Brain microvascular endothelial cell (primary cell): ENCODE results near the gene ATP7B.

ENCODE experiments used
- DNase-seq: peaks from one replicate; pipeline ENCODE4 v3.0.0-alpha.2; 2020
- H3K27ac ChIP-seq: fragments of 250-450 bp; sonication (Bioruptor Pico); 2 replicates; pipeline ENCODE4 v1.5.1; 2020; ENCODE audit warnings: mild to moderate bottlenecking, moderate library complexity
- H3K27me3 ChIP-seq: fragments of 250-450 bp; sonication (Bioruptor Pico); replicated peaks from 2 replicates; pipeline ENCODE4 v1.5.1; 2020; ENCODE audit warnings: mild to moderate bottlenecking
- H3K36me3 ChIP-seq: fragments of 250-450 bp; sonication (Bioruptor Pico); replicated peaks from 2 replicates; pipeline ENCODE4 v1.5.1; 2020; ENCODE audit warnings: mild to moderate bottlenecking
- H3K4me3 ChIP-seq: 2 replicates; pipeline ENCODE4 v1.5.1; 2011; ENCODE audit warnings: low read depth, mild to moderate bottlenecking, control low read depth, low read length, moderate library complexity
- CTCF ChIP-seq: IDR thresholded peaks from 2 replicates; pipeline ENCODE4 v1.5.1; 2011; ENCODE audit warnings: low read depth, mild to moderate bottlenecking, moderate library complexity, low read length, control low read depth, inconsistent platforms; ENCODE audit errors: missing control alignments
- in situ Hi-C: cut with HindIII; loops from 2 replicates; pipeline ENCODE4 v1.10.0; 2017; ENCODE audit warnings: low sequenced_read_pairs, low pct_ligation_motif_present

Gene ATP7B

GRCh38 chr13:51920267-51920666 lies 91.0 kb downstream of the ATP7B start:
- no peak for TF ChIP-seq CTCF
- no peak for DNase-seq
- Histone ChIP-seq H3K4me3 (no peak overlapping the region), H3K36me3 (no peaks in the 10 kb centered on the region), H3K27me3 (no peaks in the 10 kb centered on the region), H3K27ac (no peak overlapping the region)
- in situ Hi-C loops: no loop called here

GRCh38 chr13:51919531-51919930 lies 91.7 kb downstream of the ATP7B start:
- TF ChIP-seq CTCF: no peak
- no peak overlapping the region for H3K4me3 ChIP-seq
- in situ Hi-C loops: no loop called here
- no peak overlapping the region for H3K27ac ChIP-seq
- DNase-seq: no peak
- no peaks in the 10 kb centered on the region for H3K36me3 ChIP-seq
- no peaks in the 10 kb centered on the region for H3K27me3 ChIP-seq

- TF ChIP-seq CTCF: no peak
- Histone ChIP-seq H3K27ac (no peak overlapping the region), H3K27me3 (no peaks in the 10 kb centered on the region), H3K36me3 (no peaks in the 10 kb centered on the region), H3K4me3 (no peak overlapping the region)
- no peak for DNase-seq
- in situ Hi-C loops: no loop called here
Observed at GRCh38 chr13:51916962-51917361, 94.3 kb downstream of the ATP7B start.

- DNase-seq: no peak
- no peak overlapping the region for H3K4me3 ChIP-seq
- H3K36me3 ChIP-seq: no peaks in the 10 kb centered on the region
- in situ Hi-C loops: no loop called here
- TF ChIP-seq CTCF: no peak
- no peak overlapping the region for H3K27ac ChIP-seq
- H3K27me3 ChIP-seq: no peaks in the 10 kb centered on the region
Observed at GRCh38 chr13:51916051-51916818, 95.0 kb downstream of the ATP7B start.

- no peaks in the 10 kb centered on the region for H3K27me3 ChIP-seq
- no peak overlapping the region for H3K4me3 ChIP-seq
- no peaks in the 10 kb centered on the region for H3K36me3 ChIP-seq
- in situ Hi-C loops: no loop called here
- H3K27ac ChIP-seq: no peak overlapping the region
- no peak for TF ChIP-seq CTCF
- no peak for DNase-seq
Observed at GRCh38 chr13:51914137-51914493, 97.1 kb downstream of the ATP7B start.
